HK-2 (cell line): ENCODE results near the gene NUB1.
A peak's percentile ranks its signal among the peaks of the same experiment; 100 is the strongest.
"Not testable (repeated sequence)": the region's sequence is repeated elsewhere in the genome, so short reads cannot be mapped to it uniquely, and the experiment has no call there.

ENCODE experiments used
- DNase-seq: peaks from one replicate; pipeline ENCODE4 v3.0.0-alpha.2; 2018; ENCODE audit not compliant: unreplicated experiment

NUB1 gene, protein sequence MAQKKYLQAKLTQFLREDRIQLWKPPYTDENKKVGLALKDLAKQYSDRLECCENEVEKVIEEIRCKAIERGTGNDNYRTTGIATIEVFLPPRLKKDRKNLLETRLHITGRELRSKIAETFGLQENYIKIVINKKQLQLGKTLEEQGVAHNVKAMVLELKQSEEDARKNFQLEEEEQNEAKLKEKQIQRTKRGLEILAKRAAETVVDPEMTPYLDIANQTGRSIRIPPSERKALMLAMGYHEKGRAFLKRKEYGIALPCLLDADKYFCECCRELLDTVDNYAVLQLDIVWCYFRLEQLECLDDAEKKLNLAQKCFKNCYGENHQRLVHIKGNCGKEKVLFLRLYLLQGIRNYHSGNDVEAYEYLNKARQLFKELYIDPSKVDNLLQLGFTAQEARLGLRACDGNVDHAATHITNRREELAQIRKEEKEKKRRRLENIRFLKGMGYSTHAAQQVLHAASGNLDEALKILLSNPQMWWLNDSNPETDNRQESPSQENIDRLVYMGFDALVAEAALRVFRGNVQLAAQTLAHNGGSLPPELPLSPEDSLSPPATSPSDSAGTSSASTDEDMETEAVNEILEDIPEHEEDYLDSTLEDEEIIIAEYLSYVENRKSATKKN

DNA sequence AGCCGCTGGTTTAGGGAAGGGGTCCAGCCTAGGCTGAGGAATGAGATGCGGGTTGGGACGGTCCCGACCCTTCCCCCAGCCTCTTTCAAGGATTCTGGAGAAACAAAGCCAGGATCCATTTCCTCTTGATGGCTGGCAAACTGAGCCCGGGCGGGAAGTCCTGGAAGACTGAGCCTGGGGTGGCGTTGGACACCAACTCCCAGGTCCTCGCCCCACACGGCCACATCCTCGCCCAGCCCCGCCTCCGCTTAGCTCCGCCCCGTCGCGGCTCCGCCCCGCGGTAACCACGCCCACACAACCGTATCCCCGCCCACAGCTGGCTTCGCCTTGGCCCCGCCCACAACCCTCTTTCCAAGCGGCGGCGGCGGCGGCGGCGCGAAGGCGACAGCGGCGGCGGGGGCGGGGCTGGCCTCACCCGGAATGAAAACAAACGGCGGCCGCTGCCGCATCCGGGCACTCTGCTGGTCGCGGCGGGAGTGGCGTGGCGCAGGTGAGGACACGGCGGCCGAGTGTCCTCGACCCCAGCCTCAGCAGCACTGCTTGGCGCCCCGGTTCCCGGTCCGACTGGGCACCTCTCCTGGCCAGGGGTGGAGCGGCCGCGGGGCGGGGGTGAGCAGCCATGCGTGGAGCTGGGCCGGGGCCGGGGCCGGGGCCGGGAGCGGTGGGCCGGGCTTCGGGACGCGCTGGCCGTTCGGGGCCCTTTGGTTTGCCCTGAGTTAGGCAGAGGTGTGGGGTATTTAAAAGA is at the start of gene NUB1:
TSS of gene NUB1 (plus strand) at position 456 of the 745 bp plus-strand sequence. CDS start 3,538 bp downstream, outside the sequence.
- peak; percentile 95 for DNase-seq

DNA sequence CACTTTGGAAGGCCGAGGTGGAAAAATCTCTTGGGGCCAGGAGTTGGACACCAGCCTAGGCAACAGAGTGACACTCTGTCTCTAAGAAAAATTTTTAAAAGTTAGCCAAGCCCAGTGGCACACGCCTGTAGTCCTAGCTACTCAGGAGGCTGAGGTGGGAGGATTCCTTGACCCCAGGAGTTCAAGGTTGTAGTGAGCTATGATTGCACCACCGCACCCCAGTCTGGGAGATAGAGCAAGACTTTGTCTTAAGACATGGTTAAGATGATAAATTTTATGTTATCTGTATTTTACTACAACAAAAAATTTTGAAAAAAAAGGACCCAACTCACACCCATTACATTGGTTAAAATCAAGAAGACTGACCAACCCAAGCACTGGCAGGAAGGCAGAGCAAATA is 48.8 kb upstream of the NUB1 start:
- DNase-seq: no peak

DNA sequence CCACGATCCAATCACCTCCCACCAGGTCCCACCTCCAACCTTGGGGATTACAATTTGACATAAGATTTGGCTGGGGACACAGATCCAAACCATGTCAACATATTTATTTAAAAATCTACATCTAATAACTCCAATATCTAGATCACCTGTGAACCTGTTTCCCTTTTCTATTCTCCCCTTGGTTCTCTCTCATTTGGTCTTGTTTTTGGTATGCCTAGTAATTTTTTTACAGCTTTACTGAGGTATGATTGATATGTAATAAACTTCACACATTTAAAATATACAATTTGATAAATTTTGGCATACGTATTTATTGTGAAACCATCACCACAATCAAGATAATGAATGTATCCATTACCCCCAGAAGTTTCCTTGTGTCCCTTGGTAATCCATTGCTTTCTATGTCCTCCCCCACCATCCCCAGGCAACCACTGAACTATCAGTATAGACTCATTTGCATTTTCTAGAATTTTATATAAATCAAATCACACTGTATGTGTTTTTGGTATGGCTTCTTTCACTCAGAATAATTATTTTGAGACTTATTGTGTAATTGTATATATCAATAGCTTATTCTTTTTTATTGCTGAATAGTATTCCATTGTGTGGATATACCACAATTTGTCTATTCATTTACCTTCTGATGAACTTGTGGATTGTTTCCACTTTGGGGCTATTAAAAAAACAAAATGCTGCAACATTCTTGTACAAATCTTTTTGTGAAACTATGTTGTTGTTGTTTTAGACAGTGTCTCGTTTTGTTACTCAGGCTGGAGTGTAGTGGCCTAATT is 45.2 kb upstream of the NUB1 start:
- no peak for DNase-seq

DNA sequence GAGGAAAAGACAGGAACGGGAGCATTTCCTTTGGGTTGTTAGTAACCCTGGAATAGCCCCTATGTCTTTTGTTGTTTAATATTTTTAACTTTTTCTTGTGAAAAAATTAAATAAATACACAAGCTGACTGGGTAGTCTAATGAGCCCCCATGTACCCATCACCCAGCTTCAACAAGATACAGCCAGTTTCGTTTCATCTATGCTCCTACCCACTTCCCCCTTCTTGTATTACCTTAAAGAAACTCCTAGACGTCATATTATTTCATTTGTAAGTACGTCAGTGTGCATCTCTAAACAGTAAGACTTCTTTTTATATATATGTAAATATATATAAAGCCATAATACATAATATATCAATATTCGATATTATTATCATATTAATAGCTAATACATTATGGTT is 42.8 kb upstream of the NUB1 start:
- DNase-seq: no peak

DNA sequence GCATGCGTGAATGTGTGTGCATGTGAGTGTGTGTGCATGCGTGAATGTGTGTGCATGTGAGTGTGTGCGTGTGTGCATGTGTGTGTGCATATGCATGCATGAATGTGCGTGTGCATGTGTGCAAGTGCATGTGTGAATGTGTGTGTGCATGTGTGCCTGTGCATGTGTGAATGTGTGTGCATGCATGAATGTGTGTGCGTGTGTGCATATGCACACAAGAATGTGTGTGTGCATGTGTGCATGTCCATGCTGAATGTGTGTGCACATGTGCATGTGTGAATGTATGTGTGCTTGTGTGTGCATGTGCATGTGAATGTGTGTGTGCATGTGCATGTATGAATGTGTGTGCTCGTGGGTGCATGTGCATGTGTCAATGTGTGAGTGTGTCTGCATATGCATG is 42.1 kb upstream of the NUB1 start:
- no peak for DNase-seq

DNA sequence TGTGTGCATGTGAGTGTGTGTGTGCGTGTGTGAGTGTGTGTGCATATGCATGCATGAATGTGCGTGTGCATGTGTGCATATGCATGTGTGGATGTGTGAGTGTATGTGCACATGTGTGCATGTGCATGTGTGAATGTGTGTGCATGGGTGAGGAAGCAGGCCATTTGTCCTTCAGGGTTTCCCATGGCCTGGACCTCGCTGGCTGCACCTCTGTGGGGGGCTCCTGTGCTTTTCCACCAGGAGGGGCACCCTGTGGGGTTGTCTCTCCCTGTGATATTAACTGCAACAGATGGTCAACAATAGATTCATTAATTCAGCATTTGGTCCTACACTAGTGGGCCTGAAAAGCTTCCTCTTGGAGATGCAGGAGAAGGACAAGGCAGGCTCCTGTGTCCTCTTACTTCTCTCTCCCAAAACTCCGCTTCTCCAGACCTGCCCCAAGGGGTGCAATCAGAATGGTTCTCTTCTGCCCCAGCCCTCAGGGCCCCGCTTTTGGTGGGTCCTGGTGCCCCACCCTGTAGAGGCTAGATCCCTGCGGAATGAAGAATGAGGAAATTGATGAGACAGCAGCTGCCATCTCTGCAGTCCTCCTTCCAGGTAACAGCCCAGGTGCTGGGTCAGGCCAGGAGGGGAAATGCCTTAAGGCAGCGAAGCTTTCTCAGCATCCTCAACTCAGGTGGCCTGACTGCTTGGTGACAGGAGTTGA is 41.5 kb upstream of the NUB1 start:
- no peak for DNase-seq

DNA sequence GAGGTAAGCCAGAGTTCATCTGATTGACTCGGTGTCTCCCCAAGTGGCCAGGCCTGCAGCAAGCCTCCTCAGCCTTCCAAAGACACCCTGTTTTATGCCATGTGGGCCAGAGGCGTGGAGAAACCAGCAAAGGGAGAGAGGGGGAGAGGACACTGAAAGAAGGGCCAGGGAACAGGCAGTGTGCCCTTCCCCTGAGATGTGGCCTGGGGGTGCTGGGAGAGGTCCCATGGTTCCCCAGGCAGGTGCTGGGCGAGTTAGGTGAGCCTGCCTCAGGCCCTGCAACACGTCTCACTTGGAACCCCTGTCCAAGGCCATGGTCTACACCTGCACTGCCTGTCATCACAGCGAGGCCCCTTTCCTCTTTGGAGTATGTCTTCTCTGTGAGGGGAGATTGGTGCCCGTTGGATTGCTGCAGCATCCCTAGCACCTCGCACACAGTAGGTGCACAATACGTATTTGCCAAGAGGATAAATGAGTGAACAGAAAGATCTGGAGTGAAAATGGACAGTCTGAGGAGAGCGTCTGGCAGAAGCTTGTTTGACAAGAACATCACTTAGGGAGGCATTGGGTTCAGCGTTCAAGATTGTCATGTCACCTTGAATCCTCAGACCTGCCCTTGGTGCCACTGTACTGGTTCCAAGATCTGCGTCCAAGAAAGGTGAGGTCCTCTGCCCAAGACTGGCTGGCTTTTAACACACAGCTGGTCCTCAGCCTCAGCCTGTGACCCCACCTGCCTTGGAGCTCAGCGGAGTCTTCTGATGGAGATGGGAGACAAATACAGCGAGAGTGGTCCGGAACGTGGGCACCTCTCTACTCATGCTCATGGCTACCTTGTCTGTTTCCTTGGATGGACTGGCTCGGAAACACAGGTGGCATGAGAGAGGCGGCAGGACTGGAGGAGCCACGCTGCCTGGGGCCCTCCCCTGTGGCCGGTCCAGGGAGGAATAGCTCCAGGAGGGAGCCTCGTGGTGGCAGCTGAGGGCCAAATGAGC is 39.8 kb upstream of the NUB1 start:
- no peak for DNase-seq

DNA sequence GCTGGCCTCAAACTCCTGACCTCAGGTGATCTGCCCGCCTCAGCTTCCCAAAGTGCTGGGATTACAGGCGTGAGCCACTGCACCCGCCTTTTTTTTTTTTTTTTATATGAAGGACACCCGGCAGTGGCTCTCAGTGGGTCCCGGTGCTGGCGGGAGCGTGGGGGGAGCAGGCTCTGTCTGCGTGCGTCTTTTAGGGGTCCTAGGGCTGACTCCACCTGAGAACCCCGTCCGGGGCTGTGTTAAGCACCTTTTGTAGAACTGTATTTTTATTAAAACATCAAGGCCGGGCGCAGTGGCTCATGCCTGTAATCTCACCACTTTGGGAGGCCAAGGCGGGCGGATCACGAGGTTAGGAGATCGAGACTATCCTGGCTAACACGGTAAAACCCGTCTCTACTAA is 37.4 kb upstream of the NUB1 start:
- DNase-seq: not testable (repeated sequence)

DNA sequence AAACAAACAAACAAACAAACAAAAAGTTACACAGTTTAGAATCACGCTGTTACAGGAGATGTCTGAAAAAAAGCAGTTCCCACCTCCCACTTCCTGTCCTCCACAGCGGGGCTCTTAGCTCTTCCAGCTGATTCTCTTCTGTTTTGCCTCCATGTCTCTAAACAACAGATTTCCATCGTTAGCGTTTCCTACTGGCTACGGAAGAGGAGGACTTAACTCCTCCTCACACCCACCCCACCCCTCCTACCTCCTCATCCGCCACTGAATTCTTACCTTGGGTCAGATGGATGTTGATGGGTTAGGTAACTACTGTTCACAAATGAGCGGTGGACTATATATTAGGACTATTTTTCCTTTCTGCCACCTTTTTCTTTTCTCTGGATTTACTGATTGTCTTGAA is 36.8 kb upstream of the NUB1 start:
- DNase-seq: no peak

DNA sequence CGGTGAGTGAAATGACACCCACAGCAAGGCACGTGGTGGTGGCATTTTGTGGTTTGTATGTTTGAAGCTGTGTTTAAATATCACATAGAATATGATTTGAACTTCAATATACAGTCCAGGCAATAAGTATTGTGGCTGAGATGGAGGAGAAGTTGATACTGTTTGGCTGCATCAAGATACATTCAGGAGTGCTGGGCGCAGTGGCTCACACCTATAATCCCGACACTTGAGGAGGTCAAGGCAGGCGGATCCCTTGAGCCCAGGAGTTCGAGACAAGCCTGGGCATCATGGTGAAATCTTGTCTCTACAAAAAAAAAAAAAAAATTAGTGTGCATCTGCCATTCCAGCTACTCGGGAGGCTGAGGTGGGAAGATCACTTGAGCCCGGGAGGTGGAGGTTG is 35.2 kb upstream of the NUB1 start:
- DNase-seq: no peak

DNA sequence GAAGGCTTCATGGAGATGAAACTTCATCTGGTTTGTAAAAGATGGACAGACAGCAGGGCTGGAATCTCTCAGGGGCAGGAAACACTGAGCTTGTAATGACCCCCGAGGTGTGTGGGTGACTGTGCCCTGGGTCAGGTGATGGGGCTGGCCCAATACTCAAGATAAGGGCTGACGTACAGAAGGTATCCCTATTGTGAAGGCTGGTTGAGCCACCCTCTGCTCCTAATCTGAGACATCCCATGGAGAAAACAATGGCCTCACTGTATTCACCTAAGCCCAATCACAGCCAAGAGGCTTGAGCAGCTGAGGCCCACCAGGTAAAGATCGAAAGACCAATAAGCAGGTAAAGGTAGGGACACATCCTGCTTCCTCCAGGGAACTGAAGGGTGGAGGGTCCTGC is 34.8 kb upstream of the NUB1 start:
- DNase-seq: no peak

DNA sequence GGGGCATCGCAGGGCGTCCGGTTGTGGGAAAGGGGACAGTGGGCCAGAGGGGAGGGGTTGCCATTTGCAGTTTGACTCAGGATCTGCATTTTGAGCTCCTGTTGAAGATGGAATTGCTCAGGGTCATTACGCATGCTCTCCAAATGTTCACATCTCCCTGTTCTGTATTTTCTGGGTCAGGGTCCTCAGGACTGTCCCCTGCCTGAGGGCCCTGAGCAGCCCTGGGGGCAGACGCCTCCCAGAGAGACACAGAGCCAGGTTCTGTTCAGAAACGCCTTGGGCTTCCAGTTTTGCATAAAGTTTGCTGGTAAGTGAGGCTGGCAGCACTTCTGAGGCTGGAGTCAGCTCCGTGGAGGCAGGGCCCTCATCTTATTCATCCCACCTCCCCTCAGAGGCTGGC is 34.1 kb upstream of the NUB1 start:
- no peak for DNase-seq

DNA sequence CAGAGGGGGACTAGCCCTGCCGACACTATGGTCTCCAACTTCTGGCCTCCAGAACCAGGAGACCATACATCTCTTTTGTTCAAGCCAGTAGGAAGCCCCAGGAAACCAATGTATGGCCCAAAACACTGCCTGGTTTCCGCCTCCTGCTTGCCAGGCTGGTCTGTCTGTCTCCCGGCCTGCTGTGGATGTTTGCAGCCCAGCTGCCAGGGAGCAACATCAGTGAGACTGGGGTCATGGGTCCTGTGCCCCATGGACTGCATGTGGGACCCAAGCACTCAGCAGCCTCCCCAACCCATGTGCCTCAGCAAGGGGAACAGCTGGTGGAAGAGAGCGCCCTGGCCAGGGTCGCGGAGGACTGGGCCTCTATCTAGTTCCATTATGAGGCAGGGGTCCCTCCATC is 33.4 kb upstream of the NUB1 start:
- no peak for DNase-seq

DNA sequence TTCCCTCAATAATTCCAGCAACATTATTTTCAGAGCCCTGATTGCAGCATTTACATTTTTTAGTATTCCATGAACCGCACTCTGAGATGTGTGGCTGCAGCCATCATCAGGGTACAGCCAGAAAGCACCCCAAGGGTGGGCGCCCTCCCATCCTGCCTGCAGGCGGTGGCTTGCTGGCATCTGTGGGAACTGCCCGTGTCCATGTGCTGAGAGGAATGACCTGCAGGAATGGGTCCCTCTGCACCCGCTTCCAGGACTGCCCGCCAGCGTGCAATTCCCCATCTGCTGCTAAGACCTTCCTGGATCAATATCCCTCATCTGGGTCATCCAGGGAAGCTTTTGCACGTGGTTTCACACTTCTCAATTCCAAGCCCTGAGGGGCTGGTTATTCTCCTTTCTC is 32.8 kb upstream of the NUB1 start:
- DNase-seq: no peak

DNA sequence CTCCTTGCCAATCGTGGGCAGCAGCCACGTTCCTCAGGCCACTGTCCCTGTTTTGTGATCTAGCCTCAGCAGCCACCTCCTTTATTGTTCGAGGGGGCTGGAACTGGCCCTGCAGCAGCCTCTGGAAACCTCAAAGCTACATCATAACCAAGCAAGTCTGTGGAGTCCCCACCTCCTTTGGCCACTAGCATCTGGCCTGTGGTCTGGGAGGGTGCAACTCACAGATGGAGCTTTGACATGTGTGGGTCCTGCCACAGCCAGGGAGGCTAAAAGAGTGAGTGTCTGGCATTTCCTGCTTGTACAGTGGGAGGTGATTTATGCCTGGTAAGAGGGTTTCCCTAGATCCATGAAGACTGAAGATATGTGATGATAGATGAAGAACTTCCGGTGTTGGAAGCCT is 32.3 kb upstream of the NUB1 start:
- DNase-seq: no peak

DNA sequence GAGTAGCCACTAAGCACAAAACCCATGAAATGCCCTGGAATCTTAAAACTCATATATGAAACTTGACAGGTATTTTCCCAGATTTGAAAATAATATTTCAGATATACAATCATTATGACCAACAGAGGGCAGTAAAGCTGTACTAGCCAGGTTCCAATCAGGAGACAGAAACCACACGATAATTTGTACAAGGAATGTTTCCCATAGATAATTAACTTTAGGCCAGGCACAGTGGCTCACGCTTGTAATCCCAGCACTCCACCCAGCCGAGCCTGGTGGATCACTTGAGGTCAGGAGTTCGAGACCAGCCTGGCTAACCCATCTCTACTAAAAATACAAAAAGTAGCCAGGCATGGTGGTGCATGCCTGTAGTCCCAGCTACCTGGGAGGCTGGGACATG is 31.0 kb upstream of the NUB1 start:
- DNase-seq: no peak

DNA sequence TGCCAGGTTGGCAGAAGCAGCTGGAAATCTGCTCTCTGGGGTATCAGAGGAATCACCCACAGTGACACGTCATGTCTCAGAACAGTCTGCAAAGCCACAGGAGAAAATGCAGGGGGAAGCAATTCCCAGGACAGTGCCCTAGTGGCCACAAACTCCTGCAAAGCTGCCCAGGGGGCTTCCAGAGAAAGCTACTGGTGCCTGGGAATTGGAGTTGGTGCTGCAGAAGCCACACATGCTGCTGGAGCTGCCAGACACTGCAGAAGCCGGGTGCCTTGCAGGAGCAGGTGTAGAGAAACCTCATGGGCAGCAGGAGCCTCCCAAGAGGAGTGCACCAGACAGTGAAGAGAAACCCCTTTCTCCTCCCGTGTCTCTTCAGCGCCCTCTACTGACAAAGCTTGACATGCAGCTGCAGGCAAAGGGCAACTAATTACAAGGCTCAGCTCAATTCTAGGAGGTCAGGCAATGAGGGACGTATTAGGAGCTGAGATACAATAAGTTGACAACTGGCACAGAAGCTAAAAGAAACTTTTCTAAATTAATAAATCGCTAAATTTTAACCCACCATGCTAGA is 30.2 kb upstream of the NUB1 start:
- DNase-seq: no peak

DNA sequence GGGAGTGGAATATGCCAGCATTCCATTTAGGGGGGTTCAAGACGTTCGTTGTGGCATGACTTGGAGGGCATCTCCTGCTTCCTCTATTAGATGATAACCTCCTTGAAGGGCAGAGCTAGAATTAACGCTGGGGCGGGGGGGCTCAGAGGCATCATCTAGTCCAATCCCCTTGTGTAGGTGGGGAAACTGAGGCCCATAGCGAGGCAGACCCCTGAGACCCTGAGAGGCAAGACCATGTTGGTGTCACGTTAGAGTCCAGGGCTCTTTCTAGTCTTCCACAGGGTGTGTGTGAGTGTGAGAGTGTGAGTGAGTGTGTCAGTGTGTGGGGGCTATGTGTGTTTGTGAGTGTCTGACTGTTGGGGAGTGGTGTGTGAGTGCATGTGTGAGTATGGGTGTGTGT is 29.3 kb upstream of the NUB1 start:
- DNase-seq: no peak

DNA sequence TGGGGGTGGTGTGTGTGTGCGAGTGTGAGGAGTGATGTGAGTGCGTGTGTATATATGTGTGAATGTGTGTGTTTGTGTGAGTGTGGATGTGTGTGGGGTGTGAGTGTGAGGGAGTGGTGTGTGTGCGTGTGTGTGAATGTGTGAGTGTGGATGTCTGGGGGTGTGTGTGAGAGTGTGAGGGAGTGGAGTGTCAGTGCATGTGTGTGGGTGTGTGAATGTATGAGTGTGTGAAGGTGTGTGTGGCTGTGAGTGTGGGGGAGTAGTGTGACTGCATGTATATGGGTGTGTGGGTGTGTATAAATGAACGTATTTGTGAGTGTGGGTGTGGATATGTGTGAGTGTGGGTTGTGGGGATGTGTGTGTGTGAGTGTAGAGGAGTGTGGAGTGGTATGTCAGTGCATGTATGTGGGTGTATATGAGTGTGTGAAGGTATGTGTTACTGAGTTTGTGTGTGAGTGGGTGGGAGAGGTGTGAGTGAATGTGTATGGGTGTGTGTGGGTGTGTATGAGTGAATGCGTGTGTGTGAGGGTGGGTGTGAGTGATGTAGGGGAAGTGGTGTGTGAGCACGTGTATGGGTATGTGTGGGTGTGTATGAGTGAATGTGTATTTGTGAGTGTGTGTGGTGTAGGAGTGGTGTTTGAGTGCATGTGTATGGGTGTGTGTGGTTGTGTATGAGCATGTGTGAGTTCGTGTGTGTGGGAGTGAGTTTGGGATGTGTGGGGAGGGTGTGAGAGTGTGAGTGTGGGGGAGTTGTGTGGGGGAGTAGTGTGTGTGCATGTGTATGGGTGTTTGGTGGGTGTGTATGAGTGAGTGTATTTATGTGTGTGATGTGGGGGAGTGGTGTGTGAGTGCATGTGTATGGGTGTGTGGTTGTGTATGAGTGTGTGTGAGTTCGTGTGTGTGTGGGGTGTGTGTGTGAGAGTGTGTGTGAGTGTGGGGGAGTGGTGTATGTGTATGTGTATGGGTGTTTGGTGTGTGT is 28.5 kb upstream of the NUB1 start:
- DNase-seq: no peak
